ENCODE measurements around the gene BCAP29. TPM values are rescaled to one million over a fixed set of nuclear protein-coding genes. Genes with fewer than 3 reads are reported as not detected.

The BCAP29 gene
- total RNA-seq, 1 donor: 187 TPM

GRCh38 chr7:107564553-107565298, 15.3 kb upstream of the BCAP29 start:
- TF ChIP-seq CTCF (IDR thresholded peaks at IDR 0.05; ENCODE audit: insufficient read depth, low read length): peak; percentile 24
- peak; percentile 88 for DNase-seq (ENCODE audit: low read depth)
- H3K4me3 ChIP-seq (ENCODE audit: low read depth, low read length): peak overlapping the region; percentile 87

- H3K4me3 ChIP-seq (ENCODE audit: low read depth, low read length): no peak overlapping the region
- DNase-seq (ENCODE audit: low read depth): no peak
- TF ChIP-seq CTCF (IDR thresholded peaks at IDR 0.05; ENCODE audit: insufficient read depth, low read length): no peak
Measured at GRCh38 chr7:107570298-107570697, 9.7 kb upstream of the BCAP29 start.

- no peak for DNase-seq (ENCODE audit: low read depth)
- H3K4me3 ChIP-seq (ENCODE audit: low read depth, low read length): no peak overlapping the region
- TF ChIP-seq CTCF (IDR thresholded peaks at IDR 0.05; ENCODE audit: insufficient read depth, low read length): no peak
Measured at GRCh38 chr7:107573537-107573936, 6.5 kb upstream of the BCAP29 start.

- no peak for TF ChIP-seq CTCF (IDR thresholded peaks at IDR 0.05; ENCODE audit: insufficient read depth, low read length)
- no peak for DNase-seq (ENCODE audit: low read depth)
- peak overlapping the region; percentile 90 for H3K4me3 ChIP-seq (ENCODE audit: low read depth, low read length)
Measured at GRCh38 chr7:107579554-107579884, 527 bp upstream of the BCAP29 start.

- DNase-seq (ENCODE audit: low read depth): no peak
- peak overlapping the region; percentile 90 for H3K4me3 ChIP-seq (ENCODE audit: low read depth, low read length)
- no peak for TF ChIP-seq CTCF (IDR thresholded peaks at IDR 0.05; ENCODE audit: insufficient read depth, low read length)
Measured at GRCh38 chr7:107580716-107581383, 804 bp downstream of the BCAP29 start.

GRCh38 chr7:107581387-107582013, 1.5 kb downstream of the BCAP29 start:
- TF ChIP-seq CTCF (IDR thresholded peaks at IDR 0.05; ENCODE audit: insufficient read depth, low read length): no peak
- H3K4me3 ChIP-seq (ENCODE audit: low read depth, low read length): peak overlapping the region; percentile 90
- DNase-seq (ENCODE audit: low read depth): peak; percentile 61
